Fibroblast of skin of right quadriceps (primary cell): ENCODE results near the gene DPY30.

Source experiments
- DNase-seq: peaks from one replicate; pipeline ENCODE4 v3.0.0-alpha.2; 2013

DPY30 gene

GRCh38 chr2:32009516-32010256 is 29.9 kb downstream of the DPY30 start:
- DNase-seq = peak; percentile 10

DNA sequence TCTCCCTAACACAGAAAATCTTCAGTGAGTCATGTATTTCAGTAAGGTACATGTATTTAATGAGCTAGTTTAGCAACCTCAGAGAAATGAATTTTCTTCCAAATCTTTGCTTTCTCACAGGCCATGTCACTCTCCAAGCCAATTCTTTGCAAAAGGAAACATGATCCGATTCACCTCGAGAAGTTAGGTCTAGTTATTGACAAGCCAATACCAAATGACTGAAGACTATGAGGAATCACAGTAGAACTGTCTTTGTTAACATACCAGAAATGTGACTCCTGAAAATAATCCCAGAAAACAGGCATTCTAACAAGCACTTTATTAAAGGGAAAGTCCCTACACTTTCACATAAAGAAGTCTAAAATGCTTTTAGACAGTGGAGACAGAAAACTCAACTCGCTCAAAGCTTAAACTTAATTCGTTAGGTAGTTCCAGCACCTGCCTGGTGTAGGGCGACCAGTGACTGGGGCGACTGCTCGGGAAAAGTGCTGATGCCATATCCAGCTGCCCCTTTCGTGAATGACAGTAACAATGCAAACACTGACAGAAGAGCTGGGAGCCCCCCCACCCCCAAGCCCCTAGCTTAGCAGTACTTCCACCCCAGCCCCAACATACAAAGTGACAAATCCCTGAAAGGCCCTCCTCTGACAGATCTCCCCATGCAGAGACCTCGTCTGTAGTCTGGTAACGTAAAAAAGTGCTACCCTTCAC is 30.6 kb downstream of the DPY30 start:
- peak; percentile 29 for DNase-seq

- DNase-seq = no peak
Measured at GRCh38 chr2:32007121-32007391, 32.5 kb downstream of the DPY30 start.

DNA sequence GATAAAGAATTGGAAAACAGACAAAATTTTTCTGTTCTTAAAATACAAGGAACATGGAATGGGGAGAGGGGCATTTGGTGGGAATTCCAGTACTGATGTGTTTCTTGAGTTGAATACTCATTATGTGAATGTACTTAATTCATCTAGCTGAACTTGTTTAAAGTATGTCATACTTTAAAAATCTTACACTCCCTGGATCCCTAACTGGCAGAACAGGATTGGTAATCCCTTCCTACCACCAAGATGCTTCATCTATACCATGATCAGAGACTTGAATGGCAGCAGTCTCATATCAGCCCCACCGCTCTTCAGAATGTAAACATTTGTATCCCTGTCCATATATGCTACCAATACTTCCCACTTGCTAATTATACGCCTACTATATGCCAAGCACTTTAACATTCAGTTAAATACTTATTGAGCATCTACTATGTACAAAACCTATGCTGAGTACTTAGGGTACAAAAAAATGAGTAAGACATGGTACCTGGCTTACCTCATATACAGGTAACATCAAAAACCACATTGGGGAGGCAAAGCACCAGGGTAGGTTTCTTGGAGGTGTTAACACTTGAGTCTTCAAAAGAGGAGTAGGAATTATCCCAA is 34.1 kb downstream of the DPY30 start:
- no peak for DNase-seq

DNA sequence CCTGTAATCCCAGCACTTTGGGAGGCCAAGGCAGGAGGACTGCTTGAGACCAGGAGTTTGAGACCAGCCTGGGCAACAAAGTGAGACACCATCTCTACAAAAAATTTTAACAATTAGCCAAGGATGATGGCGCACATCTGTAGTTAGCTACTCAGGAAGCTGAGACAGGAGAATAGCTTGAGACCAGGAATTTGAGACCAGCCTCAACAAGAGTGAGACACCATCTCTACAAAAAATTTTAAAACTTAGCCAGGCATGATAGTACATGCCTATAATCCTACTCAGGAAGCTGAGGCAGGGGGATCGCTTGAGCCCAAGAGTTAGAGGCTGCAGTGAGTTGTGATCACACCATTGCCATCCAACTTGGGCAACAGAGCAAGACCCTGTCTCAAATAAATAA is 35.8 kb downstream of the DPY30 start:
- peak; percentile 4 for DNase-seq

GRCh38 chr2:32002406-32002805 is 37.2 kb downstream of the DPY30 start:
- DNase-seq = no peak

GRCh38 chr2:31999438-31999837 is 40.2 kb downstream of the DPY30 start:
- no peak for DNase-seq

GRCh38 chr2:31998731-31999383 is 40.7 kb downstream of the DPY30 start:
- DNase-seq = no peak

- DNase-seq = peak; percentile 45
Measured at GRCh38 chr2:31997653-31998052, 42.0 kb downstream of the DPY30 start.

GRCh38 chr2:31996571-31997150 is 42.9 kb downstream of the DPY30 start:
- no peak for DNase-seq

GRCh38 chr2:31992934-31993333 is 46.7 kb downstream of the DPY30 start:
- no peak for DNase-seq

DNA sequence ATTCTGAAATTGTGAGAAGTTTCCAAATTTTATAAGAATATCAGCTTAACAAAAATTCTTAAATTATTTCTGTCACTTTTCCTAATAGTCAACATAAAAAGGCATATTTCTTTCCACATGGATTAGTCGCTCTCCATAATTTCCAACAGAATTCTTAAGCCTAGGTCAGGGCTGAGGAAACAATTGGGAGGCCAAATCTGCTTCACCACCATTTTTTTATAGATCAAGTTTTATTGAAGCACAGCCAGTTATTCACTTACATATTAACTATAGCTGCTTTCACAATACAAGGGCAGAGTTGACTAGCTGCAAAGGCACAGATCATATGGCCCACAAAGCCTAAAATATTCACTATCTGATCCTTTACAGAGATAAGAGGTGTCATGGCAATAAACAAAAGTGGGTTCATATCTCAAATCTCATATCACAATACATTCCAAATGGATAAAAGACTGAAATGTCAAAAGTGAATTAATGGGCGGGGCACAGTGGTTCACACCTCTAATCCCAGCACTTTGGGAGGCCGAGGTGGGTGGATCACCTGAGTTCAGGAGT is 47.5 kb downstream of the DPY30 start:
- no peak for DNase-seq

- no peak for DNase-seq
Measured at GRCh38 chr2:31989946-31990345, 49.7 kb downstream of the DPY30 start.

DNA sequence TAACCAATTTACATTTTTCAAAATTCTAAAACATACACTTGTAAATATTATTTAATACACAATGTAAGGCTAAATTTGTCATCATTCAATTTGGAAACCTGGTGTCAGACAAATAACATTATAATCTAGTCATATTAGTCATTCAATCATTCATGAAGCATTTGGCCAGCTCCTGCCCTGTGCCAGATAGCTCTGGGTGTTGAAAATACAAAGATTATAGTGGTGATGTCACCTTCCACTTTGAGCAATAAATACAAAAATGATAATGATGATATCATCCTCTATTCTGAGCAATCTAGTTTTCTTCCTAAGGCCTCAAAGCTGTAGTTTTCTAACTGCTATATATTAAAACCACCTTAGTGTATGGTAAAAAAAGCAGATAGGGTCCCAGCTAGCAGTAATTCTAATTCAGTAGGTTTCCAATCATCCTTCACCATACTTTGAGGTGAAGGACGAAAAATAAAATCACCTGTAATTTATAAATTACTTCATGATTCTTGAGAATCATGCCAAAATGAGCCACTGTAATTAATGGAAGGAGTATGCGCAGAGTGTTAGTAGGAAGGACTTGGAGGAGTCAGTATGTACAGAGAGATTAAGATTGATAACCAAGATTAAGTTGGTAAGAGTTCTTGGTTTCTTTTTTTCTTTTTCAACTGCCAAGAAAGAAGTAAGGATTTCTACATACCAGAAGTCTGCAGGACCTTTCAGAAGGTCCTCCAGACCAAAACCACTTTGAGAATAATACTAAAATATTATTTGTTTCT is 52.0 kb downstream of the DPY30 start:
- peak; percentile 62 for DNase-seq

- DNase-seq = no peak
Measured at GRCh38 chr2:31986906-31987305, 52.7 kb downstream of the DPY30 start.

DNA sequence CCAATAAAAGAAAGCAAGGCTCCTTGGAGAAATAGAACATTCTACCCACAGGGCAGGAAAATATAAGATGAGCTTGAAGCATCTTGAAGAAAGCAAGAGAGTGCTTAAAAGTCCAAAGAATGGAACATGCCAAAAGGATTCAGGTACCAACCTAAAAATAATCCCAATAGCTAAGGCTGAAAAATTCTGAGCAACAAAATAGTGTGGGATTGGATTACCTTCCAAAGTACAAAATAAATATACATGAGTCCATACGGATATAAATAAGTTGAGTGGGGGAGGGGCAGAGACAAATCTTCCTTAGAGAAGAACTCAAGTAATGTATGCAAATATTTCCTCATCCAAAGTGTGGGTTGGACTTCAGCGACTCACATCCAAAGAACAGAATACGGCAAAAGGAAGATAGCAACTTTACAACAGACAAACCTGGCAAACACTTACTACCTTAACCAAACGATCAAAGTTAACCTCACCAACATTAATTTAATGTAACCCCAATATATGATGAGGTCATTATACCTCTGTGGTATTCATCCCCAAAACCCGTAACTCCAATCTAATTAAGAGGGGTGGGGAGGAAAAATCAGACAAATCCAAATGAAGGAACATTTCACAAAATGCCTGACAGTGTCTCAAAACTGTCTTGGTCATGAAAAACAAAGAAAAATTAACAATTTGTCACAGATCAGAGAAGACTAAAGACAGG is 55.7 kb downstream of the DPY30 start:
- peak; percentile 31 for DNase-seq

- no peak for DNase-seq
Measured at GRCh38 chr2:31980674-31981356, 58.8 kb downstream of the DPY30 start.

DNA sequence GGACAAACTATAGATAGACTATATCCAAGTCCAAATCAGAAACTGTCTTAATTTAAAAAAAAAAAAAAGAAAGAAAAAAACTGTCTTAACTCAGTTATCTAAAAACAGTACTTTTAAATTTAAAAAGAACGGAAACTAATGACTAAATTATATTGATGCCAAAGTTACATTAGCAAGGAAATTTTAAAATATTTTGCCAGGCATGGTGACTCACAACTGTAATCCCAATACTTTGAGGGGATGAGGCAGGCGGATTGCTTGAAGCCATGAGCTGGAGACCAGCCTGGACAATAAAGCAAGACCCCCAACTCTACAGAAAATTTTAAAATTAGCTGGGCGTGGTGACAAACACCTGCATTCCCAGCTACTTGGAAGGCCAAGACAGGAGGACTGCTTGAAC is 59.6 kb downstream of the DPY30 start:
- no peak for DNase-seq

DNA sequence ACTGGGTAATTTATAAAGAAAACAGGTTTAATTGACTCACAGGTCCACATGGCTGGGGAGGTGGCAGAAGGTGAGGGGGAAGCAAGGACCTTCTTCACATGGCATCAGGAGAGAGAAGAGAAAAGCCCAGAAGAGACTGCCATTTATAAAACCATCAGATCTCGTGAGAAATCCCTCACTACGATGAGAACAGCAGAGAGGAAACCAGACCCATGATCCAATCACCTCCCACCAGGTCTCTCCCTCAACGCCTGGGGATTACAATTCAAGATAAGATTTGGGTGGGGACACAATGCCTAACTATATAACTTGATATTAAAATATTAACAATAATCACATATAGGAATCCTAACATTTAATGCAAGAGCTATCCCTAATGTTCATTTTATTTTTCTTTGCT is 60.6 kb downstream of the DPY30 start:
- DNase-seq = no peak

GRCh38 chr2:31978436-31978835 is 61.2 kb downstream of the DPY30 start:
- DNase-seq = no peak
